ENCODE results near the gene BIK. TPM values are rescaled to one million over a fixed set of nuclear protein-coding genes. Genes with fewer than 3 reads are reported as not detected.

Gene BIK
- total and polyA plus RNA-seq, 8 donors, result 0.78 to 3.1 (median 1.3) TPM

DNA sequence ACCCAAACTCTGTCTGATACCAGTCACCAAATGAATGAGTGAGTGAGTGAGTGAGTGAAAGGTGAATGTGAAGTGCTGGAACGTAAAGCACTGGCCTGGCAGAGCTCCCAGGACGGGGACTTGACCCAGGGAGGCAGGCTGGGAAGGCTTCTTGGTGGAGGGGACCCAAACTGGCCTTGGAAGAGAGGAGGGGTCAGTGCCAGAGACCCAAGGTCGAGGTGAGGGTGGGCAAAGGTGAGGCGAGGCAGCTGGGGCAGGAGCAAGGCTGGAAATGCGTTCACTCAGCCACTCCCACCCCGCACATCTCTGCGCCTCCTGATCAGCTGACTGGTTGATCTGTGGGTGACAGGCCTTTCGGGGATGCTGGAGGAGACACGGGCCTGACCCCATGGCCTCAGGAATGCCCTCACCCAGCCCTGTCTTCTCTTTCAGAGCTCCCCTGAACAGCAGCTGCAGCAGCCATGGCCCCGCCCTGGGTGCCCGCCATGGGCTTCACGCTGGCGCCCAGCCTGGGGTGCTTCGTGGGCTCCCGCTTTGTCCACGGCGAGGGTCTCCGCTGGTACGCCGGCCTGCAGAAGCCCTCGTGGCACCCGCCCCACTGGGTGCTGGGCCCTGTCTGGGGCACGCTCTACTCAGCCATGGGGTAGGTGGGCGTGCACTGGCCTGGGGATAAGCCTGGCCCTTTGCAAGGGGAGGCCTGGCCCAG lies 48.4 kb downstream of the BIK start:
- ATAC-seq, result no peak
- Histone ChIP-seq H3K27me3 (no peaks in the 10 kb centered on the region), H3K4me1 (peaks cover 3 to 86% of the 10 kb centered on the region in 2 donors), H3K27ac (no peak overlapping the region), H3K36me3 (peaks cover 0 to 68% of the 10 kb centered on the region in 2 donors), H3K9me3 (no peaks in the 10 kb centered on the region), H3K4me3 (no peak overlapping the region)
- no peak for DNase-seq
- intact Hi-C loops (cut with DNase I), result no loop called here
- no peak for TF ChIP-seq CTCF (IDR thresholded peaks at IDR 0.05)

DNA sequence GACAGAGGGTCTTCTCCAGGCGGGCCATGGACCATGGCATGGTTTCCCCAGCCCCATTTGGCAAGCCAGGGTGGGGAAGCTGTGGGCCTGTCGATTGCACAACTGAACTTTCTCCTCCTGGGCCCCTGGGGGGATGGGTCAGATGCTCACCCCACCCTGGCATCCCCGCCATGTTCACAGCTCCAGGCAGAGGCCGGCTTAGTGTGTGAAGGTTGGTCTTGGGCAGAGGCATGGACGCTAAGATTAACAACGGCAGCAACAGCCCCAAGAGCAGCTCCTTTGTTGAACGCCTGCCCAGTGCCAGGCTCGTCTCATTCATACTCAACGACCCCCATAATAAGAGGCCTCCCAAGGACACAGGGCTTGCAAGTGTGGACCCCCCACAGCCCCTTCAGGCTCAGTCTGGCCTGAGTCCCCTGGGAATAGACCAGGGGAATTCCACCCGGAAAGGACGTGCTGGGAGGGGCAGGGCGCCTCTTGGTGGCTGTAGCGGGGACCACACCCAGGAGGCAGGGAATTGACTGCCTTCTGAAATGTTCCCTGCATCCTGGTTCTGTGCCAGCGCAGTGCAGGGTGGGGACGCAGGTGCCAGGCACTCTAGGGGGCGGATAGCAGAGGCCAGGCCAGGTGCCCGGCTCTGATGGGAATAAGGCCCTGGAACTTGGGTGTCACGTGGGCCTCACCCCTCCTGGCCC lies 49.1 kb downstream of the BIK start:
- DNase-seq (no peak), ATAC-seq (peak; percentile 28)
- H3K4me1 ChIP-seq, result peaks cover 4 to 84% of the 10 kb centered on the region in 2 donors
- no peaks in the 10 kb centered on the region for H3K27me3 ChIP-seq
- TF ChIP-seq CTCF (IDR thresholded peaks at IDR 0.05), result peak in 1 of 2 donors; percentile 25
- no peak overlapping the region for H3K27ac ChIP-seq
- no peaks in the 10 kb centered on the region for H3K9me3 ChIP-seq
- H3K36me3 ChIP-seq, result peaks cover 0 to 72% of the 10 kb centered on the region in 2 donors
- no peak overlapping the region for H3K4me3 ChIP-seq
- intact Hi-C loops (cut with DNase I), result no loop called here

DNA sequence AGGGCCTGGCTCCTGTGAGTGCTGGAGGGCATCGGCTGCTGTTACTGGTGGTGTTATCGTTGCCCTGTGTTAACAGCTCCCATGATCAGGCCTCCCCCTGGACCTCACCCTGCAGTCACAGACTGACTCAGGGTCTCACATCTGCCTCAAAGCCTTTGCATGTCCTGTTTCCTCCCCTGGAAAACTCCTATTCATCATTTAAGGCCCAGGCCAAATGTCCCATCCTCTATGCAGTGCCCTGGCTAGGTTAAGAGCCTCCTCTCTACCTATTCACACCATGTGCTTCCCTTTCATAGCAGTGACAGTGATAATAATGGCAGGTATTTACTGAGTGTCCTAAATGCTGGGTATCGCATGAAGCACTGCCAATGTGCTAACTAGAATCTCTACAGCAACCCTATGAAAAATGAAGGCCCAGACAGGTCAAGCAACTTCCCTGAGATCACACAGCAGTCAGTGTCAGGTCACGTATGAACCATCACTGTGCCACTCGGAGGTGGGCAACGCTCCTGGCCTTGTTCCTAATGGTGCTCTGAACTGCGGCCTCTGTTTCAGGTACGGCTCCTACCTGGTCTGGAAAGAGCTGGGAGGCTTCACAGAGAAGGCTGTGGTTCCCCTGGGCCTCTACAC lies 50.1 kb downstream of the BIK start:
- ATAC-seq (no peak), DNase-seq (no peak)
- H3K36me3 ChIP-seq, result peaks cover 0 to 68% of the 10 kb centered on the region in 2 donors
- peaks cover 4 to 77% of the 10 kb centered on the region in 2 donors for H3K4me1 ChIP-seq
- intact Hi-C loops (cut with DNase I), result no loop called here
- TF ChIP-seq CTCF (IDR thresholded peaks at IDR 0.05), result no peak
- H3K27ac ChIP-seq, result no peak overlapping the region
- H3K27me3 ChIP-seq, result no peaks in the 10 kb centered on the region
- H3K9me3 ChIP-seq, result no peaks in the 10 kb centered on the region
- no peak overlapping the region for H3K4me3 ChIP-seq

DNA sequence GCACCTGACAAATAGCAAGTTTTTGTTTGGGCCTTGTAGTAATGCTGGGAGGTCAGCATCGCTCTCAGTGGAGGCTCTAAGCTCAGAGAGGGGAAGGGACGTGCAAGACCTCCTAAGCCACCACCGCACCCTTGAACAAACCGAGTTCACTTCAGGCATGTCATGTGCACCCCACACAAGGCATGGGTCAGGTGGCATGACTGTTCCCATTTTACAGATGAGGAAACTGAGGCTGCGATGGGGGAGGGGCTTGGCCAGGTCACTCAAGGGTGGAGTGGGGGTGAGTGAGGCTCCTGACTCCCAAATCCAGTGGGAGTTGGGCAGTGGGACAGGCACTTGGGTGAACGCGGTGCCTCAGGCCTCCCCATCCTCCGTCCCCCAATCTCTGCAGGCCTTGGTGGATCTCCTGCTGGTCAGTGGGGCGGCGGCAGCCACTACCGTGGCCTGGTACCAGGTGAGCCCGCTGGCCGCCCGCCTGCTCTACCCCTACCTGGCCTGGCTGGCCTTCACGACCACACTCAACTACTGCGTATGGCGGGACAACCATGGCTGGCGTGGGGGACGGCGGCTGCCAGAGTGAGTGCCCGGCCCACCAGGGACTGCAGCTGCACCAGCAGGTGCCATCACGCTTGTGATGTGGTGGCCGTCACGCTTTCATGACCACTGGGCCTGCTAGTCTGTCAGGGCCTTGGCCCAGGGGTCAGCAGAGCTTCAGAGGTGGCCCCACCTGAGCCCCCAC lies 52.0 kb downstream of the BIK start:
- no peak overlapping the region for H3K4me3 ChIP-seq
- ATAC-seq (no peak), DNase-seq (no peak)
- H3K27ac ChIP-seq, result no peak overlapping the region
- TF ChIP-seq CTCF (IDR thresholded peaks at IDR 0.05), result no peak
- H3K36me3 ChIP-seq, result peaks cover 0 to 71% of the 10 kb centered on the region in 2 donors
- intact Hi-C loops (cut with DNase I), result no loop called here
- H3K27me3 ChIP-seq, result no peaks in the 10 kb centered on the region
- no peaks in the 10 kb centered on the region for H3K9me3 ChIP-seq
- H3K4me1 ChIP-seq, result peaks cover 4 to 60% of the 10 kb centered on the region in 2 donors

Data from left lung (tissue), 10 donors.